Measurements from ENCODE around the gene TCF19. TPM values are rescaled to one million over a fixed set of nuclear protein-coding genes. Genes with fewer than 3 reads are reported as not detected.

The TCF19 gene
- polyA plus RNA-seq, 1 donor from 2014 or later = 3.6 TPM

DNA sequence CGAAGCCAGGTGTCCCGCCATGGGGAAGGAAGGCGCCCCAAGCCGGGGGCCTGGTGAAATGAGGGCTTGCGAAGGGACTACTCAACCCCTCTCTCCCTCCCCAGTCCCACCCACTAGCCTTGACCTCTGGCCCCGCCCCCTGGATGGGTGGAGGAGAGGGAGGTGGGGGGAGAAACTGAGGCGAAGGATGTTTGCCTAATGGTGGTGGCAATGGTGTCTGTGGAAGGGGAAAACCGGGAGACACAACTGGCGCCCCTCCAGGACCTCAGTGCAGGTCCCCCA, 12.2 kb downstream of the TCF19 start, which contains the start of gene POU5F1:
Gene POU5F1 (minus strand): TSS at position 83 of the 282 bp plus-strand sequence. CDS start 62 bp downstream, at position 21.
- Histone ChIP-seq H3K4me2 (ENCODE audit: low read length) (no peak within 1 kb of the TSS), H3K9me3 (ENCODE audit: low read length) (no peaks in the 10 kb centered on the region), H3K36me3 (ENCODE audit: insufficient read depth, low read length) (no peaks in the 10 kb centered on the region), H3F3A (ENCODE audit: insufficient read depth, low read length, poor library complexity, severe bottlenecking) (no peaks in the 10 kb centered on the region), H3K9ac (ENCODE audit: low read length) (no peak within 1 kb of the TSS), H3K79me2 (replicated peaks; ENCODE audit: insufficient read depth, low read length) (no peaks in the 10 kb centered on the region), H2AFZ (ENCODE audit: low read depth, low read length) (no peak within 1 kb of the TSS), H3K4me3 (ENCODE audit: low read length) (no peak within 1 kb of the TSS), H3K9me2 (ENCODE audit: insufficient read depth, low read length) (no peaks in the 10 kb centered on the region), H3K27ac (ENCODE audit: low read length) (no peak within 1 kb of the TSS), H4K20me1 (ENCODE audit: insufficient read depth) (no peaks in the 10 kb centered on the region), H3K27me3 (ENCODE audit: insufficient read depth, low read depth, low read length) (no peaks in the 10 kb centered on the region)
- TF ChIP-seq RAD21 (conservative IDR thresholded peaks at IDR 0.05) (no peak), CTCF (IDR thresholded peaks at IDR 0.05; ENCODE audit: poor library complexity, severe bottlenecking) (no peak), TAF1 (IDR thresholded peaks at IDR 0.05; ENCODE audit: low read depth) (no peak), EP300 (conservative IDR thresholded peaks at IDR 0.05; ENCODE audit: poor library complexity, severe bottlenecking) (no peak), EZH2 (IDR thresholded peaks at IDR 0.05; ENCODE audit: borderline replicate concordance, insufficient read depth, low read length, poor library complexity, severe bottlenecking) (no peak), MXI1 (conservative IDR thresholded peaks at IDR 0.05; ENCODE audit: poor library complexity, severe bottlenecking) (no peak), POLR2AphosphoS5 (IDR thresholded peaks at IDR 0.05) (no peak)
- TF ChIP-seq, protein P1, sequence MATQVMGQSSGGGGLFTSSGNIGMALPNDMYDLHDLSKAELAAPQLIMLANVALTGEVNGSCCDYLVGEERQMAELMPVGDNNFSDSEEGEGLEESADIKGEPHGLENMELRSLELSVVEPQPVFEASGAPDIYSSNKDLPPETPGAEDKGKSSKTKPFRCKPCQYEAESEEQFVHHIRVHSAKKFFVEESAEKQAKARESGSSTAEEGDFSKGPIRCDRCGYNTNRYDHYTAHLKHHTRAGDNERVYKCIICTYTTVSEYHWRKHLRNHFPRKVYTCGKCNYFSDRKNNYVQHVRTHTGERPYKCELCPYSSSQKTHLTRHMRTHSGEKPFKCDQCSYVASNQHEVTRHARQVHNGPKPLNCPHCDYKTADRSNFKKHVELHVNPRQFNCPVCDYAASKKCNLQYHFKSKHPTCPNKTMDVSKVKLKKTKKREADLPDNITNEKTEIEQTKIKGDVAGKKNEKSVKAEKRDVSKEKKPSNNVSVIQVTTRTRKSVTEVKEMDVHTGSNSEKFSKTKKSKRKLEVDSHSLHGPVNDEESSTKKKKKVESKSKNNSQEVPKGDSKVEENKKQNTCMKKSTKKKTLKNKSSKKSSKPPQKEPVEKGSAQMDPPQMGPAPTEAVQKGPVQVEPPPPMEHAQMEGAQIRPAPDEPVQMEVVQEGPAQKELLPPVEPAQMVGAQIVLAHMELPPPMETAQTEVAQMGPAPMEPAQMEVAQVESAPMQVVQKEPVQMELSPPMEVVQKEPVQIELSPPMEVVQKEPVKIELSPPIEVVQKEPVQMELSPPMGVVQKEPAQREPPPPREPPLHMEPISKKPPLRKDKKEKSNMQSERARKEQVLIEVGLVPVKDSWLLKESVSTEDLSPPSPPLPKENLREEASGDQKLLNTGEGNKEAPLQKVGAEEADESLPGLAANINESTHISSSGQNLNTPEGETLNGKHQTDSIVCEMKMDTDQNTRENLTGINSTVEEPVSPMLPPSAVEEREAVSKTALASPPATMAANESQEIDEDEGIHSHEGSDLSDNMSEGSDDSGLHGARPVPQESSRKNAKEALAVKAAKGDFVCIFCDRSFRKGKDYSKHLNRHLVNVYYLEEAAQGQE (IDR thresholded peaks at IDR 0.05; ENCODE audit: borderline replicate concordance) = no peak

GRCh38 chr6:31170987-31171671, 12.7 kb downstream of the TCF19 start:
- Histone ChIP-seq H3K36me3 (ENCODE audit: insufficient read depth, low read length) (no peaks in the 10 kb centered on the region), H3K9ac (ENCODE audit: low read length) (no peak overlapping the region), H3F3A (ENCODE audit: insufficient read depth, low read length, poor library complexity, severe bottlenecking) (no peaks in the 10 kb centered on the region), H3K4me2 (ENCODE audit: low read length) (no peak overlapping the region), H3K27me3 (ENCODE audit: insufficient read depth, low read depth, low read length) (no peaks in the 10 kb centered on the region), H3K79me2 (replicated peaks; ENCODE audit: insufficient read depth, low read length) (no peaks in the 10 kb centered on the region), H3K27ac (ENCODE audit: low read length) (no peak overlapping the region), H3K9me2 (ENCODE audit: insufficient read depth, low read length) (no peaks in the 10 kb centered on the region), H4K20me1 (ENCODE audit: insufficient read depth) (no peaks in the 10 kb centered on the region), H2AFZ (ENCODE audit: low read depth, low read length) (no peak overlapping the region), H3K4me3 (ENCODE audit: low read length) (no peak overlapping the region), H3K9me3 (ENCODE audit: low read length) (no peaks in the 10 kb centered on the region)
- TF ChIP-seq TAF1 (IDR thresholded peaks at IDR 0.05; ENCODE audit: low read depth) (no peak), RAD21 (conservative IDR thresholded peaks at IDR 0.05) (no peak), POLR2AphosphoS5 (IDR thresholded peaks at IDR 0.05) (no peak), CTCF (IDR thresholded peaks at IDR 0.05; ENCODE audit: poor library complexity, severe bottlenecking) (no peak), SMC3 (conservative IDR thresholded peaks at IDR 0.05; ENCODE audit: poor library complexity) (no peak), EP300 (conservative IDR thresholded peaks at IDR 0.05; ENCODE audit: poor library complexity, severe bottlenecking) (no peak), MXI1 (conservative IDR thresholded peaks at IDR 0.05; ENCODE audit: poor library complexity, severe bottlenecking) (no peak), EZH2 (IDR thresholded peaks at IDR 0.05; ENCODE audit: borderline replicate concordance, insufficient read depth, low read length, poor library complexity, severe bottlenecking) (no peak)
- TF ChIP-seq, protein P1 (IDR thresholded peaks at IDR 0.05; ENCODE audit: borderline replicate concordance) = no peak
